Left ventricle myocardium superior (tissue), 1 donor: ENCODE measurements around the gene ANO10. TPM values are rescaled to one million over a fixed set of nuclear protein-coding genes. Genes with fewer than 3 reads are reported as not detected.
A peak's percentile ranks its signal among the peaks of the same experiment; 100 is the strongest.

Source experiments
- ATAC-seq: fragments of 200-7000 bp; cut with Tn5 transposase; one replicate; pipeline ENCODE4 v1.9.1; 2020; ENCODE audit warnings: mild to moderate bottlenecking, moderate library complexity
- DNase-seq: peaks from one replicate; pipeline ENCODE4 v3.0.0-alpha.2; 2020
- intact Hi-C: fragments of 100-400 bp; cut with micrococcal nuclease; formaldehyde crosslinking; loops from one replicate; pipeline ENCODE4 v1.11.0; 2022
- total RNA-seq: library from RNA; stranded (reverse); fragmentation: NEBNext Ultra II Directional; extraction: Animal tissue kit (Norgen Biotek cat#: 25700); gene quantifications from one replicate; pipeline ENCODE4 v1.2.1, GENCODE V29; 2021
- donor health status: DM: no; HTN: yes; CAD: no; lungs with severe emphysema.

ANO10 gene
- total RNA-seq, 1 donor from 2014 or later = 10.5 TPM

GRCh38 chr3:43345877-43346276, 275.9 kb downstream of the ANO10 start:
- intact Hi-C loops = no loop called here
- ATAC-seq (peak; percentile 30), DNase-seq (no peak)

- DNase-seq = no peak
- no peak for ATAC-seq
- intact Hi-C loops = no loop called here
These were observed 276.6 kb downstream of the ANO10 start for GRCh38 chr3:43345246-43345645.

GRCh38 chr3:43344520-43344919, 277.3 kb downstream of the ANO10 start:
- intact Hi-C loops = no loop called here
- no peak for DNase-seq
- ATAC-seq = no peak

- intact Hi-C loops = no loop called here
- ATAC-seq (no peak), DNase-seq (no peak)
These were observed 278.0 kb downstream of the ANO10 start for GRCh38 chr3:43343815-43344214.

GRCh38 chr3:43343185-43343584, 278.6 kb downstream of the ANO10 start:
- intact Hi-C loops = no loop called here

GRCh38 chr3:43341788-43342187, 280.0 kb downstream of the ANO10 start:
- intact Hi-C loops = no loop called here
- DNase-seq (no peak), ATAC-seq (no peak)

More at GRCh38 chr3:43343185-43343584, 278.6 kb downstream of the ANO10 start:
- ATAC-seq (no peak), DNase-seq (no peak)

- intact Hi-C loops = no loop called here
- DNase-seq (no peak), ATAC-seq (peak; percentile 36)
These were observed 281.4 kb downstream of the ANO10 start for GRCh38 chr3:43340403-43340802.

GRCh38 chr3:43338295-43338694, 283.5 kb downstream of the ANO10 start:
- ATAC-seq = no peak
- no peak for DNase-seq
- intact Hi-C loops = no loop called here

GRCh38 chr3:43335799-43336198, 286.0 kb downstream of the ANO10 start:
- no peak for DNase-seq
- no peak for ATAC-seq
- intact Hi-C loops = no loop called here

- intact Hi-C loops = no loop called here
- no peak for DNase-seq
- no peak for ATAC-seq
These were observed 286.8 kb downstream of the ANO10 start for GRCh38 chr3:43334976-43335375.

- intact Hi-C loops = no loop called here
- ATAC-seq = no peak
- DNase-seq = no peak
These were observed 290.4 kb downstream of the ANO10 start for GRCh38 chr3:43331381-43331780.

- no peak for DNase-seq
- no peak for ATAC-seq
- intact Hi-C loops = no loop called here
These were observed 290.8 kb downstream of the ANO10 start for GRCh38 chr3:43330981-43331380.

- intact Hi-C loops = loop anchor here (5.0 kb wide), 1 partner anchor 36 kb away; no protein-coding TSS in a partner anchor
- ATAC-seq = peak; percentile 35
- no peak for DNase-seq
These were observed 293.2 kb downstream of the ANO10 start for GRCh38 chr3:43328653-43329052.

GRCh38 chr3:43327582-43327979, 294.2 kb downstream of the ANO10 start:
- intact Hi-C loops = loop anchor here (5.0 kb wide), 1 partner anchor 35 kb away; no protein-coding TSS in a partner anchor
- DNase-seq = no peak
- ATAC-seq = peak; percentile 38

- no peak for DNase-seq
- intact Hi-C loops = loop anchor here (5.0 kb wide), 1 partner anchor 35 kb away; no protein-coding TSS in a partner anchor
- peak; percentile 89 for ATAC-seq
These were observed 294.8 kb downstream of the ANO10 start for GRCh38 chr3:43326891-43327581.

- no peak for ATAC-seq
These were observed 298.3 kb downstream of the ANO10 start for GRCh38 chr3:43323541-43323940.

GRCh38 chr3:43320288-43320687, 301.5 kb downstream of the ANO10 start:
- intact Hi-C loops = no loop called here
- ATAC-seq (no peak), DNase-seq (no peak)

More at GRCh38 chr3:43323541-43323940, 298.3 kb downstream of the ANO10 start:
- DNase-seq = no peak
- intact Hi-C loops = no loop called here

GRCh38 chr3:43319794-43320193, 302.0 kb downstream of the ANO10 start:
- DNase-seq = no peak
- no peak for ATAC-seq
- intact Hi-C loops = no loop called here

GRCh38 chr3:43319376-43319775, 302.4 kb downstream of the ANO10 start:
- DNase-seq (peak; percentile 65), ATAC-seq (peak; percentile 82)
- intact Hi-C loops = no loop called here

GRCh38 chr3:43317461-43318316, 304.1 kb downstream of the ANO10 start:
- intact Hi-C loops = no loop called here
- DNase-seq = no peak
- peak; percentile 65 for ATAC-seq
